GM23338 (cell line): ENCODE measurements around the gene RGCC. TPM values are rescaled to one million over a fixed set of nuclear protein-coding genes. Genes with fewer than 3 reads are reported as not detected.

Experiments
- ATAC-seq: fragments of 200-7000 bp; cut with Tn5 transposase; 3 replicates; pipeline ENCODE4 v1.9.1; 2020
- DNase-seq: peaks from one replicate; pipeline ENCODE4 v3.0.0-alpha.2; 2015; ENCODE audit warnings: low spot score
- H2AFZ ChIP-seq: fragments of 200-600 bp; sonication (generic); 2 replicates; pipeline ENCODE4 v1.8.0; 2016; ENCODE audit warnings: antibody characterized with exemption, mild to moderate bottlenecking, moderate library complexity
- H3F3A ChIP-seq: fragments of 200-600 bp; sonication (generic); replicated peaks from 2 replicates; pipeline ENCODE4 v1.8.0; 2017; ENCODE audit warnings: antibody characterized with exemption, mixed run types, low read depth
- H3K27ac ChIP-seq: fragments of 200-600 bp; sonication (generic); 2 replicates; pipeline ENCODE4 v1.6.1; 2016; ENCODE audit warnings: low read depth
- H3K27me3 ChIP-seq: fragments of 200-600 bp; sonication (generic); 2 replicates; pipeline ENCODE4 v1.8.0; 2016; ENCODE audit warnings: mild to moderate bottlenecking, mixed run types, moderate library complexity; ENCODE audit not compliant: insufficient read depth
- H3K36me3 ChIP-seq: fragments of 200-600 bp; sonication (generic); 2 replicates; pipeline ENCODE4 v1.8.0; 2016; ENCODE audit warnings: mild to moderate bottlenecking; ENCODE audit not compliant: insufficient read depth
- H3K4me1 ChIP-seq: fragments of 200-600 bp; sonication (generic); 2 replicates; pipeline ENCODE4 v1.8.0; 2016; ENCODE audit warnings: mild to moderate bottlenecking, moderate library complexity; ENCODE audit not compliant: insufficient read depth
- H3K4me2 ChIP-seq: fragments of 200-600 bp; sonication (generic); 2 replicates; pipeline ENCODE4 v1.7.1; 2017; ENCODE audit warnings: mixed run types
- H3K4me3 ChIP-seq: fragments of 200-600 bp; sonication (generic); 2 replicates; pipeline ENCODE4 v1.6.1; 2016; ENCODE audit warnings: mixed run types
- H3K79me2 ChIP-seq: fragments of 200-600 bp; sonication (generic); replicated peaks from 2 replicates; pipeline ENCODE4 v1.8.0; 2017; ENCODE audit warnings: mild to moderate bottlenecking; ENCODE audit not compliant: insufficient read depth
- H3K9me2 ChIP-seq: fragments of 200-600 bp; sonication (generic); 2 replicates; pipeline ENCODE4 v1.8.0; 2017; ENCODE audit not compliant: insufficient read depth
- H4K20me1 ChIP-seq: fragments of 200-600 bp; sonication (generic); replicated peaks from 2 replicates; pipeline ENCODE4 v1.8.0; 2017; ENCODE audit warnings: mild to moderate bottlenecking; ENCODE audit not compliant: insufficient read depth
- H3K27ac Mint-ChIP-seq: 2 replicates; pipeline ENCODE4 v1.8.0; 2020; ENCODE audit warnings: inconsistent platforms, mild to moderate bottlenecking, moderate library complexity, mixed read lengths
- H3K27me3 Mint-ChIP-seq: 3 replicates; pipeline ENCODE4 v1.8.0; 2022; ENCODE audit warnings: low read depth, mild to moderate bottlenecking, moderate library complexity, mixed read lengths, inconsistent platforms; ENCODE audit not compliant: insufficient read depth, poor library complexity
- H3K36me3 Mint-ChIP-seq: 3 replicates; pipeline ENCODE4 v1.8.0; 2021; ENCODE audit warnings: low read depth, mild to moderate bottlenecking, inconsistent platforms, moderate library complexity, mixed read lengths
- H3K4me1 Mint-ChIP-seq: 3 replicates; pipeline ENCODE4 v1.8.0; 2020; ENCODE audit warnings: mild to moderate bottlenecking, inconsistent platforms, mixed read lengths
- H3K4me3 Mint-ChIP-seq: 3 replicates; pipeline ENCODE4 v1.8.0; 2021; ENCODE audit warnings: moderate library complexity, mild to moderate bottlenecking, inconsistent platforms, mixed read lengths
- H3K9me3 Mint-ChIP-seq: 3 replicates; pipeline ENCODE4 v1.8.0; 2020; ENCODE audit warnings: moderate library complexity, mild to moderate bottlenecking, inconsistent platforms, mixed read lengths
- EZH2phosphoT487 ChIP-seq: fragments of 200-600 bp; sonication (generic); IDR thresholded peaks from one replicate; pipeline ENCODE4 v1.8.1; 2018; ENCODE audit warnings: antibody characterized with exemption; ENCODE audit not compliant: unreplicated experiment
- polyA plus RNA-seq: library from polyadenylated mRNA; unstranded; fragments of >200 nt; fragmentation: Nextera tagmentation; extraction: Ambion mirVana; gene quantifications from 2 replicates; pipeline ENCODE4 v1.2.1, GENCODE V29; 2016
- total RNA-seq: library from RNA; depleted of rRNA; stranded (reverse); fragments of >200 nt; shearing (Covaris generic); gene quantifications from 2 replicates; pipeline ENCODE4 v1.2.3, GENCODE V29; 2014; rRNA removed

Gene RGCC
- total and polyA plus RNA-seq, 2 experiments from 2014 or later = 0.65 to 0.66 TPM

GRCh38 chr13:41520016-41520659, 62.8 kb downstream of the RGCC start:
- Mint-ChIP-seq H3K27me3 (peaks cover 4% of the 10 kb centered on the region), H3K4me3 (no peak overlapping the region)
- H3K36me3 ChIP-seq = no peaks in the 10 kb centered on the region

More at GRCh38 chr13:41520016-41520659, 62.8 kb downstream of the RGCC start:
- Mint-ChIP-seq H3K4me1 (peaks cover 9% of the 10 kb centered on the region), H3K27ac (no peak overlapping the region), H3K9me3 (peaks cover 2% of the 10 kb centered on the region; the same call in 2 of the 3 replicates), H3K36me3 (no peaks in the 10 kb centered on the region; the same call in 2 of the 3 replicates)
- no peak overlapping the region for H3K4me2 ChIP-seq
- H3K4me3 ChIP-seq = no peak overlapping the region
- no peaks in the 10 kb centered on the region for H3K27me3 ChIP-seq
- 0 out of 2 replicates have a peak, but pooled peaks cover 9% of the 10 kb centered on the region for H3K4me1 ChIP-seq
- ATAC-seq (no peak), DNase-seq (no peak)
- H4K20me1 ChIP-seq = no peaks in the 10 kb centered on the region
- H3K9me2 ChIP-seq = peaks cover 30% of the 10 kb centered on the region
- no peaks in the 10 kb centered on the region for H3F3A ChIP-seq
- H3K27ac ChIP-seq = no peak overlapping the region
- peak overlapping the region; percentile 28; the same call in 1 of the 2 replicates for H2AFZ ChIP-seq
- no peaks in the 10 kb centered on the region for H3K79me2 ChIP-seq
- TF ChIP-seq EZH2phosphoT487 = no peak

Other genes starting within 250 kb of the RGCC start
- 22.6 and 28.7 TPM in 2 replicates for gene MTRF1, start 194.0 kb upstream of the RGCC start, total RNA-seq
- gene MTRF1, start 194.0 kb upstream of the RGCC start, polyA plus RNA-seq = 11.9 and 18.4 TPM in 2 replicates
- gene NAA16, start 146.3 kb upstream of the RGCC start, total RNA-seq = 30.9 and 42.3 TPM in 2 replicates
- 43.7 and 51.7 TPM in 2 replicates for gene NAA16, start 146.3 kb upstream of the RGCC start, polyA plus RNA-seq